Parathyroid adenoma (tissue), 2 donors: Measurements from ENCODE around the gene SUPT20HL1.
A peak's percentile ranks its signal among the peaks of the same experiment; 100 is the strongest.
"Not testable (repeated sequence)": the region's sequence is repeated elsewhere in the genome, so short reads cannot be mapped to it uniquely, and the experiment has no call there.

ENCODE experiments used
- H2AFZ ChIP-seq: fragments of 300-600 bp; sonication (generic); one replicate; pipeline ENCODE4 v1.7.0; 2017; ENCODE audit warnings: antibody characterized with exemption, mild to moderate bottlenecking
- H3K27ac ChIP-seq: fragments of 300-600 bp; sonication (generic); one replicate; pipeline ENCODE4 v1.7.0; 2017
- H3K27me3 ChIP-seq: fragments of 300-600 bp; sonication (generic); one replicate; pipeline ENCODE4 v1.7.0; 2017; ENCODE audit warnings: low read length; ENCODE audit not compliant: control insufficient read depth, insufficient read depth
- H3K36me3 ChIP-seq: fragments of 300-600 bp; sonication (generic); one replicate; pipeline ENCODE4 v1.7.0; 2017; ENCODE audit warnings: low read length; ENCODE audit not compliant: control insufficient read depth, insufficient read depth
- H3K4me1 ChIP-seq: fragments of 300-600 bp; sonication (generic); one replicate; pipeline ENCODE4 v1.7.0; 2017; ENCODE audit warnings: control low read depth
- H3K4me2 ChIP-seq: fragments of 300-600 bp; sonication (generic); one replicate; pipeline ENCODE4 v1.7.0; 2017; ENCODE audit warnings: low read length
- H3K4me3 ChIP-seq: fragments of 300-600 bp; sonication (generic); one replicate; pipeline ENCODE4 v1.7.0; 2017; ENCODE audit warnings: low read depth, low read length
- H3K79me2 ChIP-seq: fragments of 300-600 bp; sonication (generic); one replicate; pipeline ENCODE4 v1.7.0; 2017; ENCODE audit warnings: control low read depth
- H3K9ac ChIP-seq: fragments of 300-600 bp; sonication (generic); one replicate; pipeline ENCODE4 v1.7.0; 2017; ENCODE audit warnings: mild to moderate bottlenecking
- H3K9me3 ChIP-seq: fragments of 300-600 bp; sonication (generic); one replicate; pipeline ENCODE4 v1.7.0; 2017; ENCODE audit warnings: low read length; ENCODE audit not compliant: control insufficient read depth
- CTCF ChIP-seq: fragments of 300-600 bp; sonication (generic); IDR thresholded peaks from one replicate; pipeline ENCODE4 v1.7.0; 2017; ENCODE audit warnings: antibody characterized with exemption, mild to moderate bottlenecking
- donor health status: primary hyperparathyroidism.

Gene SUPT20HL1

GRCh38 chrX:24364326-24364725 is 3.9 kb downstream of the SUPT20HL1 start:
- H3K4me1 ChIP-seq, result no peaks in the 10 kb centered on the region
- no peaks in the 10 kb centered on the region for H3K9me3 ChIP-seq
- no peak for TF ChIP-seq CTCF
- no peaks in the 10 kb centered on the region for H3K79me2 ChIP-seq
- no peak overlapping the region for H3K9ac ChIP-seq
- no peak overlapping the region for H2AFZ ChIP-seq
- no peak overlapping the region for H3K27ac ChIP-seq
- no peak overlapping the region for H3K4me2 ChIP-seq
- H3K36me3 ChIP-seq, result no peaks in the 10 kb centered on the region
- H3K27me3 ChIP-seq, result no peaks in the 10 kb centered on the region
- no peak overlapping the region for H3K4me3 ChIP-seq

GRCh38 chrX:24364851-24365538 is 4.6 kb downstream of the SUPT20HL1 start:
- H3K36me3 ChIP-seq, result no peaks in the 10 kb centered on the region
- H3K27me3 ChIP-seq, result no peaks in the 10 kb centered on the region
- H3K9me3 ChIP-seq, result no peaks in the 10 kb centered on the region
- H3K9ac ChIP-seq, result no peak overlapping the region
- H3K4me1 ChIP-seq, result no peaks in the 10 kb centered on the region
- H3K4me2 ChIP-seq, result no peak overlapping the region
- no peaks in the 10 kb centered on the region for H3K79me2 ChIP-seq
- no peak overlapping the region for H3K27ac ChIP-seq
- no peak overlapping the region for H2AFZ ChIP-seq
- no peak for TF ChIP-seq CTCF
- H3K4me3 ChIP-seq, result no peak overlapping the region

- H3K36me3 ChIP-seq, H3K4me2 ChIP-seq, H3K27ac ChIP-seq, H3K9ac ChIP-seq, H3K4me1 ChIP-seq, H3K79me2 ChIP-seq, H3K9me3 ChIP-seq, H3K27me3 ChIP-seq, H2AFZ ChIP-seq, H3K4me3 ChIP-seq: not testable (repeated sequence)
Observed at GRCh38 chrX:24366762-24367400, 6.4 kb downstream of the SUPT20HL1 start.

GRCh38 chrX:24369816-24370215 is 9.4 kb downstream of the SUPT20HL1 start:
- Histone ChIP-seq H3K36me3 (no peaks in the 10 kb centered on the region), H2AFZ (no peak overlapping the region), H3K9me3 (no peaks in the 10 kb centered on the region), H3K4me3 (no peak overlapping the region), H3K79me2 (no peaks in the 10 kb centered on the region), H3K27me3 (no peaks in the 10 kb centered on the region), H3K27ac (no peak overlapping the region), H3K9ac (no peak overlapping the region), H3K4me2 (no peak overlapping the region), H3K4me1 (no peaks in the 10 kb centered on the region)
- TF ChIP-seq CTCF, result no peak

- Histone ChIP-seq H3K4me3 (no peak overlapping the region), H3K27me3 (no peaks in the 10 kb centered on the region)
Observed at GRCh38 chrX:24371391-24371972, 11.0 kb downstream of the SUPT20HL1 start.

More at GRCh38 chrX:24371391-24371972, 11.0 kb downstream of the SUPT20HL1 start:
- peak; percentile 41 for TF ChIP-seq CTCF
- Histone ChIP-seq H3K9ac (no peak overlapping the region), H3K4me1 (no peaks in the 10 kb centered on the region), H3K36me3 (no peaks in the 10 kb centered on the region), H3K4me2 (no peak overlapping the region), H3K9me3 (no peaks in the 10 kb centered on the region), H3K27ac (no peak overlapping the region), H3K79me2 (no peaks in the 10 kb centered on the region), H2AFZ (peak overlapping the region; percentile 63)
